ENCODE results near the gene ITPR1. TPM values are rescaled to one million over a fixed set of nuclear protein-coding genes. Genes with fewer than 3 reads are reported as not detected.

The ITPR1 gene
- total and polyA plus RNA-seq, 2 experiments from 2014 or later = 6.8 to 21.0 TPM

DNA sequence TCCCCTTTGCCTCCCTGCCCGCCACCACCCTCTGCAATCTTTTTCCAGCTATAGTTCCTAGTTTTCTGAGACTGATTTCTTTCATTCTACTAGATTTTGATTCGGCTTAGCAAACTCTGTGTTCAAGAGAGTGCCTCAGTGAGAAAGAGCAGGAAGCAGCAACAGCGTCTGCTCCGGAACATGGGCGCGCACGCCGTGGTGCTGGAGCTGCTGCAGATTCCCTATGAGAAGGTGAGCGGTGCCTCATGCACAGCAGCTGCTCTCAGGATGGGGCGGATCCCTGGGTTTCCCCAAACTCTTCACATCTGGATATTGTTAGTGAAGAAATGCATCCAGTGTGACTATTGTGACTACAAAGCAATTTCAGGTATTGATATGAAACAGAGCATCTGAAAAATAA, 191.8 kb downstream of the ITPR1 start:
- Histone ChIP-seq H3K4me1 (ENCODE audit: insufficient read depth) (no peaks in the 10 kb centered on the region), H3F3A (replicated peaks; ENCODE audit: low read depth) (no peaks in the 10 kb centered on the region), H4K20me1 (replicated peaks; ENCODE audit: insufficient read depth) (no peaks in the 10 kb centered on the region), H3K9me2 (ENCODE audit: insufficient read depth) (peaks cover 3% of the 10 kb centered on the region; the same call in 1 of the 2 replicates), H3K27me3 (ENCODE audit: insufficient read depth) (no peaks in the 10 kb centered on the region), H3K4me2 (no peak overlapping the region), H3K36me3 (ENCODE audit: insufficient read depth) (no peaks in the 10 kb centered on the region), H2AFZ (no peak overlapping the region), H3K27ac (ENCODE audit: low read depth) (no peak overlapping the region), H3K4me3 (no peak overlapping the region), H3K79me2 (replicated peaks; ENCODE audit: insufficient read depth) (no peaks in the 10 kb centered on the region)
- Mint-ChIP-seq H3K36me3 (ENCODE audit: low read depth) (peaks cover 10% of the 10 kb centered on the region; the same call in 2 of the 3 replicates), H3K4me1 (peaks cover 11% of the 10 kb centered on the region; the same call in 2 of the 3 replicates), H3K4me3 (no peak overlapping the region), H3K9me3 (peaks cover 5% of the 10 kb centered on the region; the same call in 1 of the 3 replicates), H3K27me3 (ENCODE audit: insufficient read depth, low read depth, poor library complexity) (no peaks in the 10 kb centered on the region), H3K27ac (no peak overlapping the region)
- DNase-seq (ENCODE audit: low spot score) (no peak), ATAC-seq (no peak)
- TF ChIP-seq ZNF114 (CRISPR knock-in tag; IDR thresholded peaks at IDR 0.05) (no peak), ETS1 (IDR thresholded peaks at IDR 0.05) (no peak), STAT1 (IDR thresholded peaks at IDR 0.05; ENCODE audit: unreplicated experiment) (no peak), CTCF (conservative IDR thresholded peaks at IDR 0.05; ENCODE audit: low read depth in 2 of 2) (no peak), JUNB (IDR thresholded peaks at IDR 0.05; ENCODE audit: unreplicated experiment) (no peak), CREB1 (CRISPR knock-in tag; IDR thresholded peaks at IDR 0.05; ENCODE audit: low read depth) (no peak), ZNF331 (CRISPR knock-in tag; IDR thresholded peaks at IDR 0.05; ENCODE audit: low read depth) (no peak), EZH2phosphoT487 (IDR thresholded peaks at IDR 0.05; ENCODE audit: unreplicated experiment) (no peak), NANOG (IDR thresholded peaks at IDR 0.05; ENCODE audit: borderline replicate concordance) (no peak), POLR2AphosphoS5 (IDR thresholded peaks at IDR 0.05; ENCODE audit: low read depth) (no peak), EZH2 (IDR thresholded peaks at IDR 0.05; ENCODE audit: low read depth, unreplicated experiment) (no peak)
- TF ChIP-seq, protein P1, sequence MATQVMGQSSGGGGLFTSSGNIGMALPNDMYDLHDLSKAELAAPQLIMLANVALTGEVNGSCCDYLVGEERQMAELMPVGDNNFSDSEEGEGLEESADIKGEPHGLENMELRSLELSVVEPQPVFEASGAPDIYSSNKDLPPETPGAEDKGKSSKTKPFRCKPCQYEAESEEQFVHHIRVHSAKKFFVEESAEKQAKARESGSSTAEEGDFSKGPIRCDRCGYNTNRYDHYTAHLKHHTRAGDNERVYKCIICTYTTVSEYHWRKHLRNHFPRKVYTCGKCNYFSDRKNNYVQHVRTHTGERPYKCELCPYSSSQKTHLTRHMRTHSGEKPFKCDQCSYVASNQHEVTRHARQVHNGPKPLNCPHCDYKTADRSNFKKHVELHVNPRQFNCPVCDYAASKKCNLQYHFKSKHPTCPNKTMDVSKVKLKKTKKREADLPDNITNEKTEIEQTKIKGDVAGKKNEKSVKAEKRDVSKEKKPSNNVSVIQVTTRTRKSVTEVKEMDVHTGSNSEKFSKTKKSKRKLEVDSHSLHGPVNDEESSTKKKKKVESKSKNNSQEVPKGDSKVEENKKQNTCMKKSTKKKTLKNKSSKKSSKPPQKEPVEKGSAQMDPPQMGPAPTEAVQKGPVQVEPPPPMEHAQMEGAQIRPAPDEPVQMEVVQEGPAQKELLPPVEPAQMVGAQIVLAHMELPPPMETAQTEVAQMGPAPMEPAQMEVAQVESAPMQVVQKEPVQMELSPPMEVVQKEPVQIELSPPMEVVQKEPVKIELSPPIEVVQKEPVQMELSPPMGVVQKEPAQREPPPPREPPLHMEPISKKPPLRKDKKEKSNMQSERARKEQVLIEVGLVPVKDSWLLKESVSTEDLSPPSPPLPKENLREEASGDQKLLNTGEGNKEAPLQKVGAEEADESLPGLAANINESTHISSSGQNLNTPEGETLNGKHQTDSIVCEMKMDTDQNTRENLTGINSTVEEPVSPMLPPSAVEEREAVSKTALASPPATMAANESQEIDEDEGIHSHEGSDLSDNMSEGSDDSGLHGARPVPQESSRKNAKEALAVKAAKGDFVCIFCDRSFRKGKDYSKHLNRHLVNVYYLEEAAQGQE (IDR thresholded peaks at IDR 0.05; ENCODE audit: unreplicated experiment) = no peak
- TF ChIP-seq, protein P2, sequence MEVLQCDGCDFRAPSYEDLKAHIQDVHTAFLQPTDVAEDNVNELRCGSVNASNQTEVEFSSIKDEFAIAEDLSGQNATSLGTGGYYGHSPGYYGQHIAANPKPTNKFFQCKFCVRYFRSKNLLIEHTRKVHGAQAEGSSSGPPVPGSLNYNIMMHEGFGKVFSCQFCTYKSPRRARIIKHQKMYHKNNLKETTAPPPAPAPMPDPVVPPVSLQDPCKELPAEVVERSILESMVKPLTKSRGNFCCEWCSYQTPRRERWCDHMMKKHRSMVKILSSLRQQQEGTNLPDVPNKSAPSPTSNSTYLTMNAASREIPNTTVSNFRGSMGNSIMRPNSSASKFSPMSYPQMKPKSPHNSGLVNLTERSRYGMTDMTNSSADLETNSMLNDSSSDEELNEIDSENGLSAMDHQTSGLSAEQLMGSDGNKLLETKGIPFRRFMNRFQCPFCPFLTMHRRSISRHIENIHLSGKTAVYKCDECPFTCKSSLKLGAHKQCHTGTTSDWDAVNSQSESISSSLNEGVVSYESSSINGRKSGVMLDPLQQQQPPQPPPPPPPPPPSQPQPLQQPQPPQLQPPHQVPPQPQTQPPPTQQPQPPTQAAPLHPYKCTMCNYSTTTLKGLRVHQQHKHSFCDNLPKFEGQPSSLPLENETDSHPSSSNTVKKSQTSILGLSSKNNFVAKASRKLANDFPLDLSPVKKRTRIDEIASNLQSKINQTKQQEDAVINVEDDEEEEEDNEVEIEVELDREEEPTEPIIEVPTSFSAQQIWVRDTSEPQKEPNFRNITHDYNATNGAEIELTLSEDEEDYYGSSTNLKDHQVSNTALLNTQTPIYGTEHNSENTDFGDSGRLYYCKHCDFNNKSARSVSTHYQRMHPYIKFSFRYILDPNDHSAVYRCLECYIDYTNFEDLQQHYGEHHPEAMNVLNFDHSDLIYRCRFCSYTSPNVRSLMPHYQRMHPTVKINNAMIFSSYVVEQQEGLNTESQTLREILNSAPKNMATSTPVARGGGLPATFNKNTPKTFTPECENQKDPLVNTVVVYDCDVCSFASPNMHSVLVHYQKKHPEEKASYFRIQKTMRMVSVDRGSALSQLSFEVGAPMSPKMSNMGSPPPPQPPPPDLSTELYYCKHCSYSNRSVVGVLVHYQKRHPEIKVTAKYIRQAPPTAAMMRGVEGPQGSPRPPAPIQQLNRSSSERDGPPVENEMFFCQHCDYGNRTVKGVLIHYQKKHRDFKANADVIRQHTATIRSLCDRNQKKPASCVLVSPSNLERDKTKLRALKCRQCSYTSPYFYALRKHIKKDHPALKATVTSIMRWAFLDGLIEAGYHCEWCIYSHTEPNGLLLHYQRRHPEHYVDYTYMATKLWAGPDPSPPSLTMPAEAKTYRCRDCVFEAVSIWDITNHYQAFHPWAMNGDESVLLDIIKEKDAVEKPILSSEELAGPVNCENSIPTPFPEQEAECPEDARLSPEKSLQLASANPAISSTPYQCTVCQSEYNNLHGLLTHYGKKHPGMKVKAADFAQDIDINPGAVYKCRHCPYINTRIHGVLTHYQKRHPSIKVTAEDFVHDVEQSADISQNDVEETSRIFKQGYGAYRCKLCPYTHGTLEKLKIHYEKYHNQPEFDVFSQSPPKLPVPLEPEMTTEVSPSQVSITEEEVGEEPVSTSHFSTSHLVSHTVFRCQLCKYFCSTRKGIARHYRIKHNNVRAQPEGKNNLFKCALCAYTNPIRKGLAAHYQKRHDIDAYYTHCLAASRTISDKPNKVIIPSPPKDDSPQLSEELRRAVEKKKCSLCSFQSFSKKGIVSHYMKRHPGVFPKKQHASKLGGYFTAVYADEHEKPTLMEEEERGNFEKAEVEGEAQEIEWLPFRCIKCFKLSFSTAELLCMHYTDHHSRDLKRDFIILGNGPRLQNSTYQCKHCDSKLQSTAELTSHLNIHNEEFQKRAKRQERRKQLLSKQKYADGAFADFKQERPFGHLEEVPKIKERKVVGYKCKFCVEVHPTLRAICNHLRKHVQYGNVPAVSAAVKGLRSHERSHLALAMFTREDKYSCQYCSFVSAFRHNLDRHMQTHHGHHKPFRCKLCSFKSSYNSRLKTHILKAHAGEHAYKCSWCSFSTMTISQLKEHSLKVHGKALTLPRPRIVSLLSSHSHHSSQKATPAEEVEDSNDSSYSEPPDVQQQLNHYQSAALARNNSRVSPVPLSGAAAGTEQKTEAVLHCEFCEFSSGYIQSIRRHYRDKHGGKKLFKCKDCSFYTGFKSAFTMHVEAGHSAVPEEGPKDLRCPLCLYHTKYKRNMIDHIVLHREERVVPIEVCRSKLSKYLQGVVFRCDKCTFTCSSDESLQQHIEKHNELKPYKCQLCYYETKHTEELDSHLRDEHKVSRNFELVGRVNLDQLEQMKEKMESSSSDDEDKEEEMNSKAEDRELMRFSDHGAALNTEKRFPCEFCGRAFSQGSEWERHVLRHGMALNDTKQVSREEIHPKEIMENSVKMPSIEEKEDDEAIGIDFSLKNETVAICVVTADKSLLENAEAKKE (CRISPR knock-in tag; IDR thresholded peaks at IDR 0.05) = no peak

Data from GM23338 (cell line).